Measurements from ENCODE around the gene ARSI.
A peak's percentile ranks its signal among the peaks of the same experiment; 100 is the strongest.

ARSI gene

GRCh38 chr5:150302301-150303069 lies at the start of gene ARSI:
TSS of gene ARSI (minus strand) at chr5:150302905. CDS start at chr5:150302373, 532 bp downstream.
- DNase-seq: no peak

DNA sequence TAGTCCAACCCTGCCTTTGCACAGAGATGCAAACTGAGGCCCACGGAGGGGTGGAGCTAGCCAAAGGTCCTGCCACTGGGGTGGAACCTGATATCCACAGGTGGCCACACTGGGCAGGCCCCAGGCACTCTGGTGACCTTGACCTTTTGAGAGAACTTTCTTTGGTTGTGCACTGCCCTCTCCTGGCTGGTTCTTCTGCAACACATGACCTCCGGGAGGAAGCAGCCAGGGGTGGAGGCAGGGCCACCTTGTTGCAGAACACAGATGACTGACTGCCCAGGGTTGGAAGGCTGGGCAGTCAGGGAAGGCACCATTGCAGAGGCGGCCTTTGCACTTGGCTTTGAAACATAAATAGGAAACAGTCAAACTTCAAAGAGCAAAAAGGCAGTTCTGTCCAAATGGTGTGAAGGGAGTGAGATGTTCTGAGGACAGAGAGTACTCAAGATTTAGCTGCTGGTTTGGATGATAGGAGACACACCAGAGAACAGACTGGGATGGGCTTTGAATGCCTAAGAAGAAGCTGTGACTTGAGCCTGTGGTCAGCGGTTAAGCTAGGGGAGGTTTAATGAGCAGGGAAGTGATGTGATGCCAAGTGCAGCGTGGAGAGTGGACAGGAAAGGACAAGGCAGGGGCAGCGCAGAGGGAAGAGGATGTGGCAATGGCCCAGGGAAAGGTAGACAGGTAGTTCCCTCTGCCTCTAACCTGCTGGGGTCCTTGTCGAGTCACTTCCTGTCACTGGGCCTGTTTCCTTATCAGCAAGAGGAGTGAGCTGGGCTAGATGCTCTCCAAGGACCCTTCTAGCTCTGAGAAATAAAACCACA lies 48.0 kb upstream of the ARSI start:
- peak; percentile 22 for DNase-seq

- DNase-seq: no peak
These were observed 47.1 kb upstream of the ARSI start for GRCh38 chr5:150349681-150350275.

DNA sequence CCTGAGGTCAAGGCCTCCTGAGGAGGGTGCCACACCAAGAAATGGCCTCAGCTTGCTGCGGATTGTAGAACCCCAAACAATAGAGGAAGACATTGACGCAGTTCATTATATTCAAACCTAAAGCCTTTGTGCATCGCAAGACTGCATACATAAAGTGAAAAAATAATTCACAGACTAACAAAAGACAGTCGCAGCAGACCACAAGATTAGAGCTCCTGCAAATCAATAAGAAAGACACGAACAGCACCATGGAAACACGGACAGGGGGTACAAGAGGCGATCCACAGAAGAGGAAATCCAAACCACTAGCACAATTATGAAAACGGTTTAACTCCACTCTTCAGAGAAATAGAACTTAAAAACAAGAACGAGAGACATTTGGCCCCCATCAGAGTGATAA lies 44.7 kb upstream of the ARSI start:
- DNase-seq: no peak

DNA sequence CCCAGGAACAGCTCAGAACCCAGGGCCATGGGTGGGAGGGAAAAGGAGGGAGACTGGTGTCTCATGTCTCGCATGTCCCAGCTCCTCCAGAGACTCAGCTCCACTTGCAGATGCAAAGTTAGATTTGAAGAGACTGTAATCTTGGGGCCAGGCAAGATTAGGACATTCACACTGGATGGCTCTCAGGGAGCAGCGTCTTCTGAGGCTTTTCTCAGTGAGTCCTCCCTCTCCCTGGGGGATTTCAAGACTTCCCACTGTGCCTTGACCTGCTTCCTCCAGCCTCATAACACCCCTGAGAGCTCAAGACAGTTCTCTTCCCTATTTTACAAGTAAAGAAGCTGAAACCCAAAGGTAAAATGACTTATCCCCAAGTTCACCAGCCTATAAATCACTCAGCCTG lies 44.3 kb upstream of the ARSI start:
- DNase-seq: no peak

GRCh38 chr5:150346592-150346991 lies 43.9 kb upstream of the ARSI start:
- DNase-seq: no peak

DNA sequence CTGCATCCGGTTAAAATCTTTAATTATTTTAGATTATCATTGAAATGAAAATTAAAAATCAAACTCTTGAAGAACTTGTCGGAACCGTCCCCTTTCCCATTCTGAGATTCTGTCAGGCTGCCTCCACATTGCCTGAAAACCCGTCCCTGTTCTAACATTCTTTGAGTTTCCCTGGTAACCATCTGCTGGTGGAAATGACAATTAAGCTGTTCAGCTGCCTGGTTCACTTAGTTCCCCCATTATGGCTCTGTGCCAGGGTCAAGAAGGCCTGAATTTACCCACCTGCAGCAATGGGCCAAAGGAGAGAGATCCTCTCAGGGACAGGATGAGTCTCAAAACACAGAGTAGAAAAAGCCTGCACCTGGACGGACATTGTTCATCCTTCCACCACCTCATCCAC lies 43.0 kb upstream of the ARSI start:
- peak; percentile 45 for DNase-seq

GRCh38 chr5:150343994-150344631 lies 41.4 kb upstream of the ARSI start:
- DNase-seq: no peak

DNA sequence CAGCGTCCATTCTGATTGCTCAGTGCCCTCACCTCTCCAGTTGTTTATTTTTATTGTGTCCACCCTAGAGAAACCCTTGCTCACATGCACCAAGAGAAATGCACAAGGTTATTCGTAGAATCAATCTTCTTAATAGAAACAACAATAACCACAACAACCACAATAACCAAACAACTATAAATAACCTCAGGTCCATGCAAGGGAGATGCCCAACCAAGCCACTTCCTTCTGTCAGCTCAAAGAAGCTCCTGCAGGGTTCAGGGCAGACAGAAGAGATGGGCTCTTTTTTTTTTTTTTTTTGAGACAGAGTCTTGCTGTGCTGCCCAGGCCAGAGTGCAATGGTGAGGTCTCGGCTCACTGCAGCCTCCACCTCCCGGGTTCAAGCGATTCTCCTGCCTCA lies 39.9 kb upstream of the ARSI start:
- DNase-seq: no peak

DNA sequence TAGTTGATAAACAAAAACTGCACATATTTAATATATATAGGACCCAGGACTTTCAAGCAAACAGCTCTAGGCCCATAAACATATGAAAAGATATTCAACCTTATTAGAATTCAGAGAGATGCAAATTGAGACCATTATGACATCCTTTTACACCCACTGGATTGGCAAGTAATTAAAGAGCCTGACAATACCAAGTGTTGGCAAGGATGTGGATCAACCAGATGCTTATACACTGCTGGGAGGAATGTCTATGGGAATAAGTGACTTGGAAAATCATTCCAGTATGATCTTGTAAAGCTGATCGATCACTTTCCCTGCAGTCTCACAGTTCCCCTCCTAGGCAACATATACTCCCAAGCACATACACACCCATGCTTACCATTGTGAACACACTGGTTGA lies 39.3 kb upstream of the ARSI start:
- no peak for DNase-seq

- no peak for DNase-seq
These were observed 38.6 kb upstream of the ARSI start for GRCh38 chr5:150341331-150341730.

DNA sequence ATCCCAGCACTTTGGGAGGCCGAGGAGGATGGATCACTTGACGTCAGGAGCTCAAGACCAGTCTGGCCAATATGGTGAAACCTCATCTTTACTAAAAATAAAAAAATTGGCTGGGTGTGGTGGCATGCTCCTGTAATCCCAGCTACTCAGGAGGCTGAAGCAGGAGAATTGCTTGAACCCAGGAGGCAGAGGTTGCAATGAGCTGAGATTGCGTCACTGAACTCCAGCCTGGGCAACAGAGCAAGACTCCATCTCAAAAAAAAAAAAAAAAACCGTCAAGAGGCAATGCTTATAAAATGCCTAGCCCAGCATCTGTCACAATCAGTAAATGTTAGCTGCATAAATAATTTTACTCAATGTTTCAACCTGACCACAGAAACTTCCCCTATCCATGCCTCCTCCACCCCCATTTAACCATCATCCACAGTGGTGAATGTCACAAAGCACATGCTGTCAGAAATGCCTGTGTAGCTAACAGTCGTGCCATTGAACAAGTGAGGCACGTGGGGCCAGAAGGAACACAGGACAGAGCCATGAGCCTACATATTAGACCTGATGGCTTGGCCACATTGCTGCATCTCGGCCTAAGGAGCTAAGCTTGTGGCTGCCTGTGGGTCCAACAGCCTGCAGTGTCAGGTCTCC lies 38.0 kb upstream of the ARSI start:
- no peak for DNase-seq

- no peak for DNase-seq
These were observed 37.1 kb upstream of the ARSI start for GRCh38 chr5:150339841-150340240.

- no peak for DNase-seq
These were observed 36.5 kb upstream of the ARSI start for GRCh38 chr5:150339165-150339564.

DNA sequence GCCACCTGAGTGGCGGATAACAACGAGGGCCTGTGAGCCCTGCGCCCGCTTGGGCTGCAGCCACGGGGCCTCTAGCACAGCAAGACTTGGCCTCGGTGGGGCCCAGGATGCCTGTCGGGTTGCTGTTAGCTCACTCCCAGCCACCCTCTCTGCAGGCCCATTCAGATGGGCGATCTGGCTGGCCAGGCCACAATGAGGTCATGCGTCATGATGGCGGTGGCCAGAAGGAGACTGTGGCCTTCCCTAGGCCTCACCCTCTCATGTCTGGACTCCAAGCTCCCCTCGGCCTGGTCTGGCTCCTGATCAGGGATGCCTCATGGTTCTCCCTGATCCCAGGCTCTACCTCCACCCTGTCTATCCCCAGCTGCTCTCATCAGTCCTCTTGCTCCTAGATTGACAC lies 35.8 kb upstream of the ARSI start:
- DNase-seq: no peak

- no peak for DNase-seq
These were observed 33.1 kb upstream of the ARSI start for GRCh38 chr5:150335778-150336177.

- DNase-seq: no peak
These were observed 30.7 kb upstream of the ARSI start for GRCh38 chr5:150333400-150333799.

GRCh38 chr5:150329881-150330876 lies 27.5 kb upstream of the ARSI start:
- no peak for DNase-seq

- DNase-seq: no peak
These were observed 26.3 kb upstream of the ARSI start for GRCh38 chr5:150329038-150329437.

- DNase-seq: no peak
These were observed 25.8 kb upstream of the ARSI start for GRCh38 chr5:150328515-150328914.

GRCh38 chr5:150327139-150327538 lies 24.4 kb upstream of the ARSI start:
- DNase-seq: no peak

GRCh38 chr5:150326707-150327106 lies 24.0 kb upstream of the ARSI start:
- DNase-seq: no peak
